ENCODE data around the gene CCL15.
"Not testable (repeated sequence)": the region's sequence is repeated elsewhere in the genome, so short reads cannot be mapped to it uniquely, and the experiment has no call there.

The CCL15 gene

DNA sequence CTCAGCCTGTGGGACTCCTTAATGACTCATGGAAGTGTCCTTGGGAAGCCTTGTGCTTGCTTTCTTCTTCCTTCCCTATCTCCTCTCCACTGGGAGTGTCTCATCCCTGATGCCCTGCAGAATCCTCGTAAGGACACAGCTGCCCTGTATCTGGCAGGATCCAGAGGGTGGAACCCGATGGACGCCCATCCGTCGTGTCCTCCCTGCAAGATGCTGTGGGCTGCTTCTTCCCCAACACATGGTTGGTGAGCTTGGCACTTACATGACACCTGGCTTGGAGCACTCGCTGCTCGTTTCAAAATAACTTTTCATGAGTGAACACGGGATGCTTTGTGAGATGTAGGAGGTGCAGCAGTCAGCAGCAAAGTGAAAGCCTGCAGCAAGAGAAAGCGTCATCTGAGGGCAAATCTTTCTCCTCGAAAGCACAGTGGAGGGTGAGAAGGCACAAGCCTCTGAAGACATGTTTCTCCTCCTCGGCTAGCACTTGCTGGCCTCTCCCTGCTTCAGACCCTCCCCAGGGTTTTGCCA, 3.3 kb downstream of the CCL15 start:
- peaks cover 1% of the 10 kb centered on the region; the same call in 1 of the 2 replicates for H3K4me1 ChIP-seq (ENCODE audit: control insufficient read depth, insufficient read depth, low read length)
- H3K27ac ChIP-seq (ENCODE audit: low read length) = no peak overlapping the region
- WGBS (ENCODE audit: insufficient coverage, insufficient read length) = no CpG with 5 or more reads among the region's 11 CpGs

DNA sequence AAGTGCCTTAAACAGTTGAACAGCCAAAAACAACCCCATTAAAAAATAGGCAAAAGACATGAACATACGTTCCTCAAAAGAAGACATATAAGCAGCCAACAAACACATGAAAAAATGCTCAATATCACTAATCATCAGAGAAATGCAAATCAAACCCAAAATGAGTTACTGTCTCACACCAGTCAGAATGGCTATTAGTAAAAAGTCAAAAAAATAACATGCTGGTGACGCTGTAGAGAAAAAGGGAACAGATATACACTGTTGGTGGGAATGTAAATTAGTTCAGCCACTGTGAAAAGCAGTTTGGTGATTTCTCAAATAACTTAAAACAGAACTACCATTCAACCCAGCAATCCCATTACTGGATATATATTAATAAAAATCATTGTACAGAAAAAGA, 6.0 kb downstream of the CCL15 start:
- H3K9me3 ChIP-seq (ENCODE audit: control insufficient read depth, insufficient read depth, low read length); H3K36me3 ChIP-seq (ENCODE audit: control insufficient read depth, insufficient read depth, low read length); H3K4me3 ChIP-seq (ENCODE audit: low read length); DNase-seq (ENCODE audit: low read depth, low spot score); H3K27me3 ChIP-seq (ENCODE audit: control insufficient read depth, insufficient read depth, low read length); H3K4me1 ChIP-seq (ENCODE audit: control insufficient read depth, insufficient read depth, low read length); H3K27ac ChIP-seq (ENCODE audit: low read length): not testable (repeated sequence)
- no CpG with 5 or more reads among the region's 2 CpGs for WGBS (ENCODE audit: insufficient coverage, insufficient read length)

More for the DNA sequence above, 3.3 kb downstream of the CCL15 start:
- H3K27me3 ChIP-seq (ENCODE audit: control insufficient read depth, insufficient read depth, low read length) = no peaks in the 10 kb centered on the region
- no peaks in the 10 kb centered on the region for H3K36me3 ChIP-seq (ENCODE audit: control insufficient read depth, insufficient read depth, low read length)
- no peaks in the 10 kb centered on the region for H3K9me3 ChIP-seq (ENCODE audit: control insufficient read depth, insufficient read depth, low read length)
- no peak overlapping the region for H3K4me3 ChIP-seq (ENCODE audit: low read length)
- no peak for DNase-seq (ENCODE audit: low read depth, low spot score)

DNA sequence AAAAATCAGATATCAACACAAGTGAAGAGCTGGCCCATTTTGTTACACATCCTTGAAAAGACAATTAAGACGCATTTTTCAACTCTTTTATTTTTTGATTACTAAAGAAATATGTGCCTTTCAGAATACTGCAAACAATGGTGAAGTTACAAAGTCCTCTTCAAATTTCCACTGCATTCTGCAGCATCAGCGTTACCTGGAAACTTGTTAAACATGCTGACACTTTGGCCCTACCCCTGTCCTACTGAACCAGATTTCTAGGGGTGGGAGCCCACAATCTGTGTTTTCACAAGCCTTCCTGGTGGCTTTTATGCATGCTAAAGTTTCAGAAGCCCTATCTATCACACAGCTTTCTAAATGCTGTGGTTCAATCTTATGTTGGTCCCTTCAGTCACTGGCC, 10.3 kb downstream of the CCL15 start:
- no peaks in the 10 kb centered on the region for H3K27me3 ChIP-seq (ENCODE audit: control insufficient read depth, insufficient read depth, low read length)
- H3K36me3 ChIP-seq (ENCODE audit: control insufficient read depth, insufficient read depth, low read length) = no peaks in the 10 kb centered on the region
- no peaks in the 10 kb centered on the region for H3K4me1 ChIP-seq (ENCODE audit: control insufficient read depth, insufficient read depth, low read length)
- no peak overlapping the region for H3K4me3 ChIP-seq (ENCODE audit: low read length)
- WGBS (ENCODE audit: insufficient coverage, insufficient read length) = no CpG with 5 or more reads among the region's 2 CpGs
- H3K9me3 ChIP-seq (ENCODE audit: control insufficient read depth, insufficient read depth, low read length) = no peaks in the 10 kb centered on the region
- no peak for DNase-seq (ENCODE audit: low read depth, low spot score)
- no peak overlapping the region for H3K27ac ChIP-seq (ENCODE audit: low read length)

DNA sequence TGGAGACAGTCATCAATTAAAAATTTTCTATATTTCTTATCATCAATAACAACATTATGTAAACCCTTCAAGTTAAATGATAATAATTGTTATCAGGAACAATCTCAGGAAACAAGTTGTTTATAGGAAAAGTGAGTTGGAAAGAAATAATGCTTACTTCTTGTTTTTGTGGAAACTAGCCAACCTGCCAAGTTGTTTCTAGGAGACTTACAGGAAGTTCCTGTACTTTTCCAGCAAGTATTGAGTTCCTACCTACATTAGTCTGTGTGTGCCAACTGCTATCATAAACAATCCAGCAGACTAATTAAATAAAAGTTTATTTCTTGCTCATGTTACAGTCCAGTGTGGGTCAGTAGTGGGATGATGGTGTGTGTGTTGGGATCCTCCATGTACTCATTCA, 13.2 kb downstream of the CCL15 start:
- no peak overlapping the region for H3K4me3 ChIP-seq (ENCODE audit: low read length)
- H3K27me3 ChIP-seq (ENCODE audit: control insufficient read depth, insufficient read depth, low read length) = no peaks in the 10 kb centered on the region
- H3K4me1 ChIP-seq (ENCODE audit: control insufficient read depth, insufficient read depth, low read length) = no peaks in the 10 kb centered on the region
- no peaks in the 10 kb centered on the region for H3K9me3 ChIP-seq (ENCODE audit: control insufficient read depth, insufficient read depth, low read length)
- no peaks in the 10 kb centered on the region for H3K36me3 ChIP-seq (ENCODE audit: control insufficient read depth, insufficient read depth, low read length)
- DNase-seq (ENCODE audit: low read depth, low spot score) = no peak
- H3K27ac ChIP-seq (ENCODE audit: low read length) = no peak overlapping the region

DNA sequence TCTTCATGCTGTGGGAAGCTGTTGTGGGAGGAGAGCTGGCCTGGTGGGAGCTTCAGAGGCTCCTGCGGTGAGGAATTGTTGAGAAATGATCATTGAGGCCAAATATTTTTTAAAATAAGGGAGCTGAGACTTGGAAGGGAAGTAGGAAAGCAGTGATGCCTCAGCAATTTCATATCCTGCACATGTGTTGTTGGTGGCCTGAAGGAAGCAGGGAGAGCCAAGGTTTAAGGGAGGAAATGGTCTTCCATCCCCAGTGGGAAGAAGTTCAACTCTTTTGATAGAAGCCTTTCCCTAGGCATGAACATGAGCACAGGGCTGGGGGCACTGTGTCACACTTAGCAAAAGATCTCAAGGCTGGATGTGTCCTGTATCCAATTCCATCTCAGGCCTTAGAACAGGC, 14.7 kb downstream of the CCL15 start, which contains the start of gene CCL14:
TSS of gene CCL14 (minus strand) at position 87 of the 400 bp plus-strand sequence. CDS start at position 7, 80 bp downstream.
- WGBS (ENCODE audit: insufficient coverage, insufficient read length) = no CpG with 5 or more reads among the region's 1 CpG
- no peak within 1 kb of the TSS for H3K4me3 ChIP-seq (ENCODE audit: low read length)

DNA sequence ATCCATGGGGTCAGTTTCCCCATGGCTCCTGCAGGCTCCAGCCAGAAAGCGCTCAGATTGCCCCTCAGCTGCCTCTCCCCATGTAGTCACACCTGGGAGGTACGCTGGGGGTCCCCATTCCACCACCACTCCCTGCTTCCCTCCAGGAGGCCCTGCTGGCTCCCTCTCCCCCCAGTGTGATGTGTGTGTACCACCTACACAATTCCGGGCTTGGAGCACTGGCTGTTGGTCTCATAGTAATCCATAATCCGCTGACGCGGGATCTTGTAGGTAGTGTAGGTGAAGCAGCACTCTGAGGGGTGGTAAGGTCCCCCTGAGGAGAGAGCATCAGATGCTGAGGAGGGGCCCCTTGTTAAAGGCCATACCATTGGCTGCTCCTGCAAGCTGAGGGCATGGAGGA, 17.2 kb downstream of the CCL15 start:
- no peak overlapping the region for H3K27ac ChIP-seq (ENCODE audit: low read length)

More for the DNA sequence above, 14.7 kb downstream of the CCL15 start, which contains the start of gene CCL14:
- Histone ChIP-seq H3K27ac (ENCODE audit: low read length) (no peak within 1 kb of the TSS), H3K9me3 (ENCODE audit: control insufficient read depth, insufficient read depth, low read length) (no peaks in the 10 kb centered on the region), H3K4me1 (ENCODE audit: control insufficient read depth, insufficient read depth, low read length) (no peaks in the 10 kb centered on the region), H3K36me3 (ENCODE audit: control insufficient read depth, insufficient read depth, low read length) (no peaks in the 10 kb centered on the region), H3K27me3 (ENCODE audit: control insufficient read depth, insufficient read depth, low read length) (no peaks in the 10 kb centered on the region)
- no peak for DNase-seq (ENCODE audit: low read depth, low spot score)

DNA sequence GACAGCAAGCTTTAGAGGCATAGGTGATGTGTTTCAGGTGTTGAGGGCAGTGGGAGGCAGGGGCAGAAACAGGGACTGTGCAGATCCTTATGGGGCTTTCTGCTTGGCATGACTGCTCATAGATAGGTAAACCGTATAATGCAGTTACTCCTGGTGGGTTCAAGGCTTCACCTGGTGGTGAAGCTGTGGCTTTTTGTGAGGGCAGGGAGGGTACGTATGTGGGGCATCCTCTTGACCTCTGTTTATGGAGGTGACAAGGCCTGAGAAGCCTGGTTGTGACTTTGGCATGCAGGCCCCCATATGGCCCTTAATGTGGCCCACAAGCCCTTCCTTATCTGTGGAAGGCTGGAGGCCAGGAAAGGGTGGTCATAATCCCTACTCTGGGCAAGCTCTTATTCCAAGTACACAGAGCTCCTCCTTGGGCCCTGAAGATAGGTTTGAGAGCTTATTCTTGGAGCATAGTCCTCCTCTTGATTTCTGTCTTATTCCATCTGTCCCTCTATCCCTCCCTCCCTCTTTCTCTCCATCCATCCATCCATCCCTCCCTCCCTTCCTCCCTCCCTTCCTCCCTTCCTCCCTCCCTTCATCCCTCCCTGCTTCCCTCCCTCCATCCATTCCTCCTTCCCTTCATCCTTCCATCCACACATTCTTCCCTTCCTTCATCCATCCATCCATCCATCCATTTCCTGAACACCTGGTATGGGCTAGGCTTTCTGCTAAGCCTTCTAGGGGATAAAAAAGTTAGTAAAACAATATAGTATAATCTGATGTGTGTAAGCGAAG, 18.8 kb downstream of the CCL15 start:
- WGBS (ENCODE audit: insufficient coverage, insufficient read length) = no CpG with 5 or more reads among the region's 3 CpGs
- Histone ChIP-seq H3K27ac (ENCODE audit: low read length) (no peak overlapping the region), H3K9me3 (ENCODE audit: control insufficient read depth, insufficient read depth, low read length) (no peaks in the 10 kb centered on the region), H3K4me3 (ENCODE audit: low read length) (no peak overlapping the region), H3K36me3 (ENCODE audit: control insufficient read depth, insufficient read depth, low read length) (no peaks in the 10 kb centered on the region), H3K4me1 (ENCODE audit: control insufficient read depth, insufficient read depth, low read length) (no peaks in the 10 kb centered on the region), H3K27me3 (ENCODE audit: control insufficient read depth, insufficient read depth, low read length) (no peaks in the 10 kb centered on the region)
- no peak for DNase-seq (ENCODE audit: low read depth, low spot score)

More for the DNA sequence above, 17.2 kb downstream of the CCL15 start:
- WGBS (ENCODE audit: insufficient coverage, insufficient read length) = no CpG with 5 or more reads among the region's 6 CpGs
- H3K27me3 ChIP-seq (ENCODE audit: control insufficient read depth, insufficient read depth, low read length) = no peaks in the 10 kb centered on the region
- H3K4me3 ChIP-seq (ENCODE audit: low read length) = no peak overlapping the region
- no peak for DNase-seq (ENCODE audit: low read depth, low spot score)
- no peaks in the 10 kb centered on the region for H3K36me3 ChIP-seq (ENCODE audit: control insufficient read depth, insufficient read depth, low read length)
- no peaks in the 10 kb centered on the region for H3K9me3 ChIP-seq (ENCODE audit: control insufficient read depth, insufficient read depth, low read length)
- no peaks in the 10 kb centered on the region for H3K4me1 ChIP-seq (ENCODE audit: control insufficient read depth, insufficient read depth, low read length)

DNA sequence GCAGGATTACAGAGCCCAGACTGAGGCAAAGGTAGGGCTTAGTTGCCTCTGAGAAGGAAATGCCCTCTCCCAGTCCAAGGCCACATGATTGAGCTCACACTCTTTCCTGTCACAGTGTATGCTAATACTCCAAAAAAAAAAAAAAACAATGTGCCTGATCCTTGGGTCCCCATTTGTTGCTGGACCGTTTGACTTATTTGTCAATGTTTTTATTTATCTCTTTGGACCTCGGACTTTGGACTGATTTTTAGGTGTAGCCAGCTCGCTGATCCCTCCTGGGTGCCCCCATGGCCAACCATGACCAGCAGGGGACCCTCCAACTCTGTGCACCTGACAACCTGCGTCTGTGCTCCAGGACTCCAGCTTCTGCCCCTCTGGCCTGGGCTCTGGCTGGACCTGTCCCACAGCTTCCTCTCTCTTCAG, 19.4 kb downstream of the CCL15 start:
- Histone ChIP-seq H3K36me3 (ENCODE audit: control insufficient read depth, insufficient read depth, low read length) (no peaks in the 10 kb centered on the region), H3K4me3 (ENCODE audit: low read length) (no peak overlapping the region), H3K9me3 (ENCODE audit: control insufficient read depth, insufficient read depth, low read length) (no peaks in the 10 kb centered on the region), H3K4me1 (ENCODE audit: control insufficient read depth, insufficient read depth, low read length) (no peaks in the 10 kb centered on the region), H3K27me3 (ENCODE audit: control insufficient read depth, insufficient read depth, low read length) (no peaks in the 10 kb centered on the region), H3K27ac (ENCODE audit: low read length) (no peak overlapping the region)
- no CpG with 5 or more reads among the region's 4 CpGs for WGBS (ENCODE audit: insufficient coverage, insufficient read length)
- no peak for DNase-seq (ENCODE audit: low read depth, low spot score)

DNA sequence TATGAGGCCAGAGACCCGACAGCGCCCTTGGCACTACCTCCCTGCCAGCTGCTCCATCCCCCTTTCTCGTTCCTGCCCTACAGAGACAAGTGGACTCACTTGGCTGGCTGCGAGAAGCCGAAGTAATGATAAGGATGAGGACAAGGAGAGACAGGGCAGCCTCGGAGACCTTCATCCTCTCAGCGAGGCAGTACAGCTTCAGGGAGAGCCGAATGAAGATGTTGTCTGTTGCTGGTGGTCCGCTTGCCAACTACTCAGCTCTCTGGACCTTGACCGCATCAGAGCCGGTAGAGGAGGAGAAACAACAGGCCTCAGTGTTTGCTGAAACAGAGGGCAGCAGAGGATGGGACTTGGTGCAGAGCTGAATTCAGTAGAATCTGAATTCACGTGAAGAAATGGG, 20.1 kb downstream of the CCL15 start, which contains the start of gene CCL16:
TSS of gene CCL16 (minus strand) at position 252 of the 400 bp plus-strand sequence. CDS start at position 175, 77 bp downstream.
- DNase-seq (ENCODE audit: low read depth, low spot score) = no peak
- H3K27me3 ChIP-seq (ENCODE audit: control insufficient read depth, insufficient read depth, low read length) = no peaks in the 10 kb centered on the region
- no peak within 1 kb of the TSS for H3K27ac ChIP-seq (ENCODE audit: low read length)
- no peaks in the 10 kb centered on the region for H3K9me3 ChIP-seq (ENCODE audit: control insufficient read depth, insufficient read depth, low read length)
- H3K36me3 ChIP-seq (ENCODE audit: control insufficient read depth, insufficient read depth, low read length) = no peaks in the 10 kb centered on the region
- no peaks in the 10 kb centered on the region for H3K4me1 ChIP-seq (ENCODE audit: control insufficient read depth, insufficient read depth, low read length)
- no peak within 1 kb of the TSS for H3K4me3 ChIP-seq (ENCODE audit: low read length)
- no CpG with 5 or more reads among the region's 12 CpGs for WGBS (ENCODE audit: insufficient coverage, insufficient read length)

DNA sequence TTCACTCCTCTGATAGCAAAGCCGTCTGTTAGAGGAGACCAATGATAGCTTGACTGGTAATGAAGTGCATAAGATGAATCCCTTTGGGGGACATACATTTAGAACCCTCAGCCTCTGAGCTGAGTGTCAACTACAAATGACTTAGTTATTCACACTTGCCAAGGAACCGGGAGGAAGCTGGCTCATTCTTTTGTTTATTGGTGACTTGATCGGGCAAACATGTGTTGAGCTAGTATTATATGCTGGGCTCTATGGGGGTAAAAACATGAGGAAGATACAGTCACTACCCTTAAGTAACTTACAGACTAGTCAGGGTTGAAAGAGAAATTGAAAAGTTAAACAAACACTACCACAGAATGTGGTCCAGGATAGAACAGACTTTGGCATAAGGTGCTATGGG, 23.0 kb downstream of the CCL15 start:
- Histone ChIP-seq H3K4me1 (ENCODE audit: control insufficient read depth, insufficient read depth, low read length) (no peaks in the 10 kb centered on the region), H3K9me3 (ENCODE audit: control insufficient read depth, insufficient read depth, low read length) (no peaks in the 10 kb centered on the region), H3K4me3 (ENCODE audit: low read length) (no peak overlapping the region), H3K27me3 (ENCODE audit: control insufficient read depth, insufficient read depth, low read length) (no peaks in the 10 kb centered on the region), H3K36me3 (ENCODE audit: control insufficient read depth, insufficient read depth, low read length) (no peaks in the 10 kb centered on the region), H3K27ac (ENCODE audit: low read length) (no peak overlapping the region)
- no CpG with 5 or more reads among the region's 3 CpGs for WGBS (ENCODE audit: insufficient coverage, insufficient read length)
- no peak for DNase-seq (ENCODE audit: low read depth, low spot score)

DNA sequence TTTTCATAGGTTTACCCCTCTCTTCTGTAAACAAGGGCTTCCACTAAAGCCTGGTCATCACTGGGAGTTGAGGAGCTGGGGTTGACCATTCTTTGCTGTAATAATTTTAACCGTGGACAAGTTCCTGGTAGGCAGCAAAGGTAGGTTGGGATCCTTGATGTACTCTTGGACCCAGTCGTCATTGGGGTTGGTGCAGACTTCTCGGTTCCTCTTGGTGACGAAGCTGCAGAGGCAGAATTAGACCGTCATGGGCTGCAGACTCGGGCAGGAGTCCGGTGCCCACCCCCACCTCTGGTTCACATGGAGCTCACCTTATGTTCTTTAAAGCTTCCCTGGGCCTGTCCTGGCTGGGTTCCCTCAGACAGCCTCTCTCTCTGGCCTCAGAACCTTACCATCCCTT, 23.8 kb downstream of the CCL15 start:
- no peak overlapping the region for H3K27ac ChIP-seq (ENCODE audit: low read length)
- H3K27me3 ChIP-seq (ENCODE audit: control insufficient read depth, insufficient read depth, low read length) = no peaks in the 10 kb centered on the region
- H3K4me1 ChIP-seq (ENCODE audit: control insufficient read depth, insufficient read depth, low read length) = no peaks in the 10 kb centered on the region
- H3K36me3 ChIP-seq (ENCODE audit: control insufficient read depth, insufficient read depth, low read length) = no peaks in the 10 kb centered on the region
- H3K9me3 ChIP-seq (ENCODE audit: control insufficient read depth, insufficient read depth, low read length) = no peaks in the 10 kb centered on the region
- no peak for DNase-seq (ENCODE audit: low read depth, low spot score)
- no peak overlapping the region for H3K4me3 ChIP-seq (ENCODE audit: low read length)
- no CpG with 5 or more reads among the region's 7 CpGs for WGBS (ENCODE audit: insufficient coverage, insufficient read length)
